NCI-H146 treated with DMSO at 0.1 percent for 48 hours (cell line): Measurements from ENCODE around the gene SLC38A3.
A peak's percentile ranks its signal among the peaks of the same experiment; 100 is the strongest.

Experiments used
- DNase-seq: peaks from one replicate; lab custom pipeline; 2025; ENCODE audit not compliant: unreplicated experiment; lab: John Stamatoyannopoulos, UW

SLC38A3 gene

GRCh38 chr3:50264964-50265485 lies 60.0 kb downstream of the SLC38A3 start:
- DNase-seq, result no peak

- no peak for DNase-seq
These were observed 60.5 kb downstream of the SLC38A3 start for GRCh38 chr3:50265571-50265970.

- no peak for DNase-seq
These were observed 60.9 kb downstream of the SLC38A3 start for GRCh38 chr3:50266017-50266416.

GRCh38 chr3:50266836-50267235 lies 61.8 kb downstream of the SLC38A3 start:
- no peak for DNase-seq

- DNase-seq, result peak; percentile 16
These were observed 62.3 kb downstream of the SLC38A3 start for GRCh38 chr3:50267280-50267913.

- no peak for DNase-seq
These were observed 63.2 kb downstream of the SLC38A3 start for GRCh38 chr3:50268276-50268675.

- DNase-seq, result no peak
These were observed 63.8 kb downstream of the SLC38A3 start, which contains the start of gene SEMA3B for GRCh38 chr3:50268703-50269451. TSS of gene SEMA3B (plus strand) at chr3:50269147. CDS start at chr3:50269241, 94 bp downstream.

- no peak for DNase-seq
These were observed 64.4 kb downstream of the SLC38A3 start for GRCh38 chr3:50269460-50269859.

GRCh38 chr3:50269977-50270413 lies 64.9 kb downstream of the SLC38A3 start:
- no peak for DNase-seq

GRCh38 chr3:50270422-50271224 lies 65.6 kb downstream of the SLC38A3 start:
- DNase-seq, result no peak
